Caco-2 (cell line): ENCODE data around the gene PCBP2. TPM values are rescaled to one million over a fixed set of nuclear protein-coding genes. Genes with fewer than 3 reads are reported as not detected.

Experiments used
- BruUV-seq: library from RNA; stranded (reverse); fragments of 400-500 nt; replicated peaks from 2 replicates; lab custom pipeline; 2021; lab: Mats Ljungman, UMichigan
- CTCF ChIA-PET: fragments of 300-600 bp; sonication (Branson Sonifier 250); formaldehyde crosslinking; loops from one replicate; lab custom pipeline; 2022; ENCODE audit warnings: antibody characterized with exemption; lab: Charles Lee
- POLR2A ChIA-PET: fragments of 300-600 bp; sonication (Branson Sonifier 250); formaldehyde crosslinking; loops from one replicate; lab custom pipeline; 2022; ENCODE audit warnings: antibody characterized with exemption; lab: Charles Lee
- DNase-seq, 2 experiments: peaks; one replicate each; pipeline versions ENCODE4 v3.0.0 to v3.0.0-alpha.2; 2020 to 2022
- H3K27me3 ChIP-seq: replicated peaks from 2 replicates; pipeline ENCODE4 v1.6.0; 2011; ENCODE audit warnings: low read length; ENCODE audit not compliant: control insufficient read depth, insufficient read depth
- H3K36me3 ChIP-seq: 2 replicates; pipeline ENCODE4 v1.5.1; 2011; ENCODE audit warnings: low read length; ENCODE audit not compliant: control insufficient read depth, insufficient read depth
- H3K4me1 ChIP-seq: fragments of 250-450 bp; sonication (Bioruptor Pico); 2 replicates; pipeline ENCODE4 v1.5.1; 2020; ENCODE audit warnings: mild to moderate bottlenecking
- H3K4me3 ChIP-seq: 2 replicates; pipeline ENCODE4 v1.5.1; 2011; ENCODE audit warnings: low read depth, mild to moderate bottlenecking, control low read depth, low read length
- H3K9me3 ChIP-seq: fragments of 250-450 bp; sonication (Bioruptor Pico); 2 replicates; pipeline ENCODE4 v1.5.1; 2020; ENCODE audit warnings: mild to moderate bottlenecking, moderate library complexity
- H3K27ac Mint-ChIP-seq: one replicate; pipeline ENCODE4 v1.8.0; 2022; ENCODE audit warnings: mixed read lengths; ENCODE audit not compliant: unreplicated experiment
- H3K27me3 Mint-ChIP-seq: one replicate; pipeline ENCODE4 v1.8.0; 2022; ENCODE audit warnings: mixed read lengths; ENCODE audit not compliant: insufficient read depth, unreplicated experiment
- H3K36me3 Mint-ChIP-seq: one replicate; pipeline ENCODE4 v1.8.0; 2022; ENCODE audit warnings: mild to moderate bottlenecking, mixed read lengths; ENCODE audit not compliant: insufficient read depth, unreplicated experiment
- H3K4me1 Mint-ChIP-seq: one replicate; pipeline ENCODE4 v1.8.0; 2022; ENCODE audit warnings: low read depth, mixed read lengths; ENCODE audit not compliant: unreplicated experiment
- H3K4me3 Mint-ChIP-seq: one replicate; pipeline ENCODE4 v1.8.0; 2022; ENCODE audit warnings: mild to moderate bottlenecking, moderate library complexity, mixed read lengths; ENCODE audit not compliant: unreplicated experiment
- H3K9me3 Mint-ChIP-seq: one replicate; pipeline ENCODE4 v1.8.0; 2022; ENCODE audit warnings: mixed read lengths; ENCODE audit not compliant: unreplicated experiment
- intact Hi-C: fragments of 100-400 bp; cut with micrococcal nuclease; formaldehyde crosslinking; loops from one replicate; pipeline ENCODE4 v1.10.0; 2022; ENCODE audit not compliant: unreplicated experiment
- total RNA-seq: library from RNA; stranded (reverse); gene quantifications from 2 replicates; pipeline ENCODE4 v1.2.3, GENCODE V29; 2022
- TF ChIP-seq, protein P1 (sequence below), 2 experiments: fragments of 200-600 bp in 1 of 2; IDR thresholded peaks; 1 replicate in 1 of 2; 2 replicates in 1 of 2; pipeline versions ENCODE4 v1.5.1 to v1.8.0; 2011 to 2022; ENCODE audit warnings: antibody characterized with exemption in 1 of 2, control low read depth in 1 of 2, inconsistent platforms in 1 of 2, low read depth in 1 of 2, low read length in 1 of 2, mild to moderate bottlenecking in 1 of 2, moderate library complexity in 1 of 2; ENCODE audit not compliant: insufficient read depth in 1 of 2, severe bottlenecking in 1 of 2, unreplicated experiment in 1 of 2

PCBP2 gene
- total RNA-seq, 1 experiment from 2014 or later, result 1,143 TPM

DNA sequence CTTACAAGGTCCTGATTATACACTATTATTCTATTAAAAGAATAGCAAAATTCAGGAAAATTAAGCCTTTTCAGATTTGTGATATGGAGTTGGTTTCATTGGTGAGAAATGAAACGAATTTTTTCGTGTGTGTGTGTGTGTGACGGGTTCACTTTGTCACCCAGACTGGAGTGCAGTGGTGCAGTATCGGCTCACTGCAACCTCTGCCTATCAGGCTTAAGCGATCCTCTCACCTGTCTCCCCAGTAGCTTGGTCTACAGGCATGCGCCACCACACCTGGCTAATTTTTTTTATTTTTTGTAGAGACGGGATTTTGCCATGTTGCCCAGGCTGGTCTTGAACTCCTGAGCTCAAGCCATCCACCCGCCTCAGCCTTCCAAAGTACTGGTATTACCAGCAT is 9.7 kb downstream of the PCBP2 start:
- H3K36me3 ChIP-seq, result peaks cover 16% of the 10 kb centered on the region
- POLR2A ChIA-PET, result no interaction called here
- H3K9me3 ChIP-seq, result no peaks in the 10 kb centered on the region
- Mint-ChIP-seq H3K36me3 (peaks cover 100% of the 10 kb centered on the region), H3K27ac (no peak overlapping the region), H3K4me1 (peaks cover 20% of the 10 kb centered on the region), H3K9me3 (no peaks in the 10 kb centered on the region), H3K27me3 (no peaks in the 10 kb centered on the region), H3K4me3 (no peak overlapping the region)
- BruUV-seq, result no TSS peak
- no peak overlapping the region for H3K4me3 ChIP-seq
- CTCF ChIA-PET, result no interaction called here
- intact Hi-C loops, result no loop called here
- DNase-seq, result no peak
- no peaks in the 10 kb centered on the region for H3K4me1 ChIP-seq
- no peaks in the 10 kb centered on the region for H3K27me3 ChIP-seq
- TF ChIP-seq, protein P1, sequence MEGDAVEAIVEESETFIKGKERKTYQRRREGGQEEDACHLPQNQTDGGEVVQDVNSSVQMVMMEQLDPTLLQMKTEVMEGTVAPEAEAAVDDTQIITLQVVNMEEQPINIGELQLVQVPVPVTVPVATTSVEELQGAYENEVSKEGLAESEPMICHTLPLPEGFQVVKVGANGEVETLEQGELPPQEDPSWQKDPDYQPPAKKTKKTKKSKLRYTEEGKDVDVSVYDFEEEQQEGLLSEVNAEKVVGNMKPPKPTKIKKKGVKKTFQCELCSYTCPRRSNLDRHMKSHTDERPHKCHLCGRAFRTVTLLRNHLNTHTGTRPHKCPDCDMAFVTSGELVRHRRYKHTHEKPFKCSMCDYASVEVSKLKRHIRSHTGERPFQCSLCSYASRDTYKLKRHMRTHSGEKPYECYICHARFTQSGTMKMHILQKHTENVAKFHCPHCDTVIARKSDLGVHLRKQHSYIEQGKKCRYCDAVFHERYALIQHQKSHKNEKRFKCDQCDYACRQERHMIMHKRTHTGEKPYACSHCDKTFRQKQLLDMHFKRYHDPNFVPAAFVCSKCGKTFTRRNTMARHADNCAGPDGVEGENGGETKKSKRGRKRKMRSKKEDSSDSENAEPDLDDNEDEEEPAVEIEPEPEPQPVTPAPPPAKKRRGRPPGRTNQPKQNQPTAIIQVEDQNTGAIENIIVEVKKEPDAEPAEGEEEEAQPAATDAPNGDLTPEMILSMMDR (IDR thresholded peaks at IDR 0.05; ENCODE audit: insufficient read depth in 1 of 2, low read depth in 1 of 2, low read length in 1 of 2, severe bottlenecking in 1 of 2, unreplicated experiment in 1 of 2), result no peak

DNA sequence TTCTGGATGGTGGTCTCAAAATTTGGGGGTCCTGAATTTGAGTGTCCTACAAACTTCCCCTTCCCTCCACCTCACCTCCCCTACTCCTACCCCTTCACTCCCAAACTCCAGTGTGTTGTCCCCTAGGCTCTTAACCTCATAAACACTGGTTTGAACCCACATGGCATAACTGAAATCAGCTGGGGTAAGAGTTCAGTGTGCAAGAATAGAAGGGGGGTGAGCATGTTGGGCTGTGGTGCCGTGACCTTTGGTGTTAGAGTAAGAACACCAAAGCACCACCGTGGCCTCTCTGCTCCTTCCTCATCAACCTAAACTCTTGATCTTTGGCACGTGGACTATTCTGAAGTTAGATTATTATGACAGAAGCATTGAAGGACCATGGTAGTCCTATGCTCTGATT is 11.0 kb downstream of the PCBP2 start:
- Histone ChIP-seq H3K9me3 (no peaks in the 10 kb centered on the region), H3K4me3 (no peak overlapping the region), H3K4me1 (no peaks in the 10 kb centered on the region), H3K27me3 (no peaks in the 10 kb centered on the region), H3K36me3 (peaks cover 21% of the 10 kb centered on the region)
- Mint-ChIP-seq H3K27me3 (no peaks in the 10 kb centered on the region), H3K4me3 (no peak overlapping the region), H3K27ac (no peak overlapping the region), H3K9me3 (no peaks in the 10 kb centered on the region), H3K36me3 (peaks cover 100% of the 10 kb centered on the region), H3K4me1 (peaks cover 25% of the 10 kb centered on the region)
- ChIA-PET POLR2A (no interaction called here), CTCF (no interaction called here)
- no TSS peak for BruUV-seq
- DNase-seq, result no peak
- TF ChIP-seq, protein P1 (IDR thresholded peaks at IDR 0.05; ENCODE audit: insufficient read depth in 1 of 2, low read depth in 1 of 2, low read length in 1 of 2, severe bottlenecking in 1 of 2, unreplicated experiment in 1 of 2), result no peak
- intact Hi-C loops, result no loop called here

DNA sequence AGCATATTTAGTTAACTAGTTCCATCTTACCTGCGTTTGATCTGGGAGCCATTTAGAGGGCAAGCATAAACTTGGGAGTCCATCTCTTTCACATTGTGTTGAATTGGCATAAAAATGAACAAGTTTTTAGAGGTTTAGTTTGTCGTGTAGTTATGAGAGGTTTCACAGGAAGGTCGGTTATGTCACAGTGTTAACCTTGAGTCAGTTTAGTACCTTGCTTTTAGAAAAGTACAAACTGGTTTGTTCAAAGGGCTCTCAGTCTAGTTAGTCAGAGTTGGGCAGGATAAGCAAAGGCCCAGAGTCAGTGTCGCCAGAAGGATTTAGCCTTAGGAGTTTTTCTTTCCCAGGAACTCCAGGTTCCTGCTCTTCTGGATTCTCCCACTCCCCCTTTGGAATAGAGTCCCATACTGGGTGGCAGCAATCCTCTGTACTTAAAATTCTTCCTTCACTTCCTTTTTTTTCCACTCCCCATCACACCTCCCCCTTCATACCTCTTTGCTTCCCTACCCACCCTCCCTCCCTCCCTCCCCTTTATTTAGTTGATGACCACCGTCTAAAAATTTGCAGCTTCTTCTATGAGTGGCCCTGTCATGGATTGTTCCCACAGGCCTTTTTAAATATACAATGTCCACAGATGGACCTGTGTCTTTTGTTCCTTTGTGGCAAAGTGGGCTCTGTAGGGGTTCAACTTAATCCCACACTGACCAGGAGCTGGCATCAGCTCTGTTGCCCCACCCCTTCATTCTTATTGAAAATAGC is 12.1 kb downstream of the PCBP2 start:
- H3K4me1 ChIP-seq, result no peaks in the 10 kb centered on the region
- CTCF ChIA-PET, result interaction anchor here (0.6 kb wide), 1 partner anchor 45 kb away, joined by 3 read pairs; no protein-coding TSS in a partner anchor
- no peak overlapping the region for H3K4me3 ChIP-seq
- POLR2A ChIA-PET, result interaction anchor here (0.6 to 1.0 kb wide), 2 partner anchors 37 to 212 kb away, joined by 3 read pairs; partner anchors contain the start of gene TARBP2
- H3K27me3 ChIP-seq, result no peaks in the 10 kb centered on the region
- H3K36me3 ChIP-seq, result peaks cover 21% of the 10 kb centered on the region
- no peak overlapping the region for H3K4me3 Mint-ChIP-seq
- DNase-seq, result no peak
- intact Hi-C loops, result no loop called here
- TF ChIP-seq, protein P1 (IDR thresholded peaks at IDR 0.05; ENCODE audit: insufficient read depth in 1 of 2, low read depth in 1 of 2, low read length in 1 of 2, severe bottlenecking in 1 of 2, unreplicated experiment in 1 of 2), result no peak
- no peaks in the 10 kb centered on the region for H3K9me3 ChIP-seq
- H3K27ac Mint-ChIP-seq, result peak overlapping the region; percentile 60
- peaks cover 100% of the 10 kb centered on the region for H3K36me3 Mint-ChIP-seq
- no peaks in the 10 kb centered on the region for H3K27me3 Mint-ChIP-seq
- H3K4me1 Mint-ChIP-seq, result peaks cover 25% of the 10 kb centered on the region
- H3K9me3 Mint-ChIP-seq, result no peaks in the 10 kb centered on the region
- BruUV-seq, result no TSS peak
